K562 (cell line): ENCODE measurements around the gene NR1D2. TPM values are rescaled to one million over a fixed set of nuclear protein-coding genes. Genes with fewer than 3 reads are reported as not detected.

ENCODE experiments used
- ATAC-seq: fragments of 200-7000 bp; cut with Tn5 transposase; 3 replicates; pipeline ENCODE4 v1.9.1; 2020; ENCODE audit warnings: moderate library complexity
- BruUV-seq: library from RNA; stranded (reverse); fragments of 400-500 nt; replicated peaks from 2 replicates; lab custom pipeline; 2021; lab: Mats Ljungman, UMichigan
- CTCF ChIA-PET: fragments of 300-600 bp; formaldehyde crosslinking; extraction: SDS; loops from one replicate; lab custom pipeline; 2021; ENCODE audit warnings: low intra/inter-chr PET ratio; lab: Yijun Ruan, JAX
- POLR2A ChIA-PET: fragments of 300-600, 350-650 bp; sonication (Branson Sonifier 250); formaldehyde crosslinking; extraction: SDS; loops from one replicate; lab custom pipeline; 2021; ENCODE audit warnings: antibody characterized with exemption, inconsistent platforms; lab: Yijun Ruan, JAX
- DNase-seq, 4 experiments: peaks; one replicate each; pipeline versions ENCODE4 v3.0.0 to v3.0.0-alpha.2; 2011 to 2018; ENCODE audit warnings: low spot score in 3 of 4, mixed read lengths in 3 of 4; ENCODE audit errors: extremely low read depth in 1 of 4
- FAIRE-seq: peaks from 2 replicates; lab custom pipeline; 2011; peaks lifted over from hg19 to GRCh38; lab: Jason Lieb, UNC
- H2AFZ ChIP-seq: 2 replicates; pipeline ENCODE4 v1.6.0; 2011; ENCODE audit warnings: low read depth, low read length, control low read depth, inconsistent platforms
- H3K27ac ChIP-seq: fragments of 200-600 bp; 3 replicates; pipeline ENCODE4 v1.8.0; 2011; ENCODE audit warnings: low read depth, mild to moderate bottlenecking, control low read depth, inconsistent platforms, low read length, moderate library complexity, mixed read lengths; ENCODE audit errors: extremely low read depth
- H3K27me3 ChIP-seq, 2 experiments: fragments of 300-600 bp in 1 of 2; 2 replicates in 1 of 2; 3 replicates in 1 of 2; pipeline versions ENCODE4 v1.6.0 to v1.8.0; 2011; ENCODE audit warnings: inconsistent platforms in 2 of 2, low read length in 2 of 2, mild to moderate bottlenecking in 1 of 2, mixed read lengths in 1 of 2, moderate library complexity in 1 of 2; ENCODE audit not compliant: control insufficient read depth in 2 of 2, insufficient read depth in 2 of 2
- H3K36me3 ChIP-seq: fragments of 300-600 bp; 3 replicates; pipeline ENCODE4 v1.8.0; 2011; ENCODE audit warnings: mild to moderate bottlenecking, low read length, inconsistent platforms; ENCODE audit not compliant: control insufficient read depth, insufficient read depth
- H3K4me1 ChIP-seq, 2 experiments: fragments of 200-600 bp in 1 of 2; replicated peaks in 1 of 2; 2 replicates in 1 of 2; 3 replicates in 1 of 2; pipeline versions ENCODE4 v1.5.1 to v1.8.0; 2011; ENCODE audit warnings: inconsistent platforms in 2 of 2, low read length in 2 of 2, mild to moderate bottlenecking in 1 of 2, mixed read lengths in 1 of 2, moderate library complexity in 1 of 2; ENCODE audit not compliant: control insufficient read depth in 2 of 2, insufficient read depth in 2 of 2
- H3K4me2 ChIP-seq: 2 replicates; pipeline ENCODE4 v1.6.1; 2011; ENCODE audit warnings: low read length, control low read depth, inconsistent platforms, mixed read lengths; ENCODE audit not compliant: insufficient read depth
- H3K4me3 ChIP-seq: fragments of 200-600 bp; sonication (generic), shearing (Covaris generic); 2 replicates; pipeline ENCODE4 v1.5.1; 2016; ENCODE audit warnings: control low read depth, inconsistent platforms
- H3K79me2 ChIP-seq: fragments of 200-600 bp; 3 replicates; pipeline ENCODE4 v1.8.0; 2011; ENCODE audit warnings: low read length, inconsistent platforms; ENCODE audit not compliant: control insufficient read depth, insufficient read depth
- H3K9ac ChIP-seq, 2 experiments: 2 replicates each; pipeline versions ENCODE4 v1.6.0 to v1.6.1; 2011; ENCODE audit warnings: low read depth in 2 of 2, low read length in 2 of 2, control low read depth in 1 of 2, inconsistent platforms in 1 of 2, mild to moderate bottlenecking in 1 of 2, mixed read lengths in 1 of 2; ENCODE audit not compliant: insufficient read depth in 1 of 2
- H3K9me1 ChIP-seq: one replicate; pipeline ENCODE4 v1.6.0; 2011; ENCODE audit warnings: inconsistent platforms, mild to moderate bottlenecking, low read length, moderate library complexity; ENCODE audit not compliant: control insufficient read depth, insufficient read depth
- H3K9me3 ChIP-seq: replicated peaks from 2 replicates; pipeline ENCODE4 v1.5.1; 2011; ENCODE audit warnings: low read depth, low read length, inconsistent platforms; ENCODE audit not compliant: control insufficient read depth, insufficient read depth
- H4K20me1 ChIP-seq: replicated peaks from 2 replicates; pipeline ENCODE4 v1.6.1; 2011; ENCODE audit warnings: low read length, inconsistent platforms, mixed read lengths; ENCODE audit not compliant: control insufficient read depth, insufficient read depth
- E2F1 ChIP-seq: sonication (generic); formaldehyde crosslinking; IDR thresholded peaks from 2 replicates; pipeline ENCODE4 v1.8.1; 2023; ENCODE audit warnings: mild to moderate bottlenecking, missing genetic modification reagents, moderate library complexity
- KDM5B ChIP-seq: fragments of 200-600 bp; sonication (generic); IDR thresholded peaks from 2 replicates; pipeline ENCODE4 v1.6.1; 2012; ENCODE audit warnings: low read depth, mild to moderate bottlenecking, moderate library complexity, low read length, control low read depth, inconsistent platforms; ENCODE audit not compliant: insufficient replicate concordance
- NFYB ChIP-seq: IDR thresholded peaks from 2 replicates; pipeline ENCODE4 v1.6.1; 2011; ENCODE audit warnings: mild to moderate bottlenecking, moderate library complexity; ENCODE audit not compliant: insufficient read length; ENCODE audit errors: extremely low read depth
- RB1 ChIP-seq: fragments of 450-650 bp; IDR thresholded peaks from 2 replicates; pipeline ENCODE4 v1.6.1; 2017; ENCODE audit warnings: low read depth, mild to moderate bottlenecking
- WGBS: fragments of 100-300 bp; shearing (Covaris generic); methylation state at CpG from one replicate; pipeline ENCODE4 v1.1.6; 2016; ENCODE audit warnings: low coverage, mixed read lengths; ENCODE audit not compliant: insufficient coverage; ENCODE audit errors: missing lambda C conversion rate; 5-methylcytosine and 5-hydroxymethylcytosine counted together
- in situ Hi-C: fragments of 300-500 bp; cut with MboI; formaldehyde crosslinking; loops from 4 replicates; pipeline ENCODE4 v1.15.0; 2018; ENCODE audit warnings: inconsistent platforms, mixed read lengths
- intact Hi-C: fragments of 100-400 bp; cut with micrococcal nuclease; formaldehyde crosslinking; loops from 2 replicates; pipeline ENCODE4 v1.14.2; 2022
- polyA plus RNA-seq, 8 experiments: library from polyadenylated mRNA; depleted of rRNA in 4 of 8; stranded (reverse) in 5 of 8; unstranded in 3 of 8; fragments of >200 nt; fragmentation: Nextera tagmentation in 2 of 8; fragmentation: Illumina TruSeq in 1 of 8; extraction: Ambion mirVana in 2 of 8; extraction: Trizol in 1 of 8; gene quantifications; 2 replicates each; pipeline versions ENCODE4 v1.2.1 to v1.2.3, GENCODE V29; 2011 to 2014; ENCODE audit warnings: inconsistent platforms in 1 of 8, missing spikeins in 1 of 8
- total RNA-seq, 7 experiments: library from RNA; depleted of rRNA in 6 of 7; stranded (reverse); fragments of >200 nt in 6 of 7; fragmentation: Illumina TruSeq in 2 of 7; extraction: Trizol in 2 of 7; gene quantifications; 2 replicates each; pipeline versions ENCODE4 v1.2.1 to v1.2.3, GENCODE V29; 2011 to 2021; ENCODE audit warnings: low replicate concordance in 1 of 7

Gene NR1D2
- total and polyA plus RNA-seq, 9 of the 15 experiments (the other 6 are each of a cell fraction or from before 2014, with no cell fraction given) = 1.2 to 5.5 (median 2.9) TPM

GRCh38 chr3:23961913-23962312 is 16.8 kb downstream of the NR1D2 start:
- intact Hi-C loops (no loop called here), in situ Hi-C loops (no loop called here)
- no peak overlapping the region for H3K4me2 ChIP-seq
- H2AFZ ChIP-seq = no peak overlapping the region
- H3K9me3 ChIP-seq = no peaks in the 10 kb centered on the region
- no peak for ATAC-seq
- H3K27me3 ChIP-seq = no peaks in the 10 kb centered on the region
- H3K36me3 ChIP-seq = peaks cover 3% of the 10 kb centered on the region; the same call in 2 of the 3 replicates
- 53% methylated on average over 5 of the region's 5 CpGs for WGBS
- no peak for TF ChIP-seq NFYB
- TF ChIP-seq RB1 = no peak
- no peak for TF ChIP-seq E2F1 (CRISPR knock-in tag)
- no peak for TF ChIP-seq KDM5B
- H3K79me2 ChIP-seq = no peaks in the 10 kb centered on the region
- CTCF ChIA-PET = no interaction called here
- no peaks in the 10 kb centered on the region for H3K9me1 ChIP-seq
- FAIRE-seq = no peak
- BruUV-seq = no TSS peak
- H3K9ac ChIP-seq = no peak overlapping the region
- no peaks in the 10 kb centered on the region for H3K4me1 ChIP-seq
- H3K4me3 ChIP-seq = no peak overlapping the region
- no peak overlapping the region for H3K27ac ChIP-seq
- no peaks in the 10 kb centered on the region for H4K20me1 ChIP-seq
- POLR2A ChIA-PET = interaction anchor here (0.8 to 1.6 kb wide), 4 partner anchors 11 to 45 kb away, joined by 3 to 6 read pairs (median 4); partner anchors contain the start of genes NKIRAS1 and RPL15
- DNase-seq = no peak
